MM.1S (cell line): ENCODE measurements around the gene HOXD11.

Experiments
- EZH2 ChIP-seq: fragments of 300-600 bp; sonication (generic); optimal IDR thresholded peaks from 2 replicates; pipeline ENCODE3; 2017; ENCODE audit warnings: low read depth, mild to moderate bottlenecking, antibody characterized with exemption, low read length, mixed read lengths
- TF ChIP-seq, protein P1 (sequence below): fragments of 300-600 bp; sonication (generic); IDR thresholded peaks from 2 replicates; pipeline ENCODE4 v1.5.1; 2016; ENCODE audit warnings: antibody characterized with exemption, low read length, mixed read lengths

DNA sequence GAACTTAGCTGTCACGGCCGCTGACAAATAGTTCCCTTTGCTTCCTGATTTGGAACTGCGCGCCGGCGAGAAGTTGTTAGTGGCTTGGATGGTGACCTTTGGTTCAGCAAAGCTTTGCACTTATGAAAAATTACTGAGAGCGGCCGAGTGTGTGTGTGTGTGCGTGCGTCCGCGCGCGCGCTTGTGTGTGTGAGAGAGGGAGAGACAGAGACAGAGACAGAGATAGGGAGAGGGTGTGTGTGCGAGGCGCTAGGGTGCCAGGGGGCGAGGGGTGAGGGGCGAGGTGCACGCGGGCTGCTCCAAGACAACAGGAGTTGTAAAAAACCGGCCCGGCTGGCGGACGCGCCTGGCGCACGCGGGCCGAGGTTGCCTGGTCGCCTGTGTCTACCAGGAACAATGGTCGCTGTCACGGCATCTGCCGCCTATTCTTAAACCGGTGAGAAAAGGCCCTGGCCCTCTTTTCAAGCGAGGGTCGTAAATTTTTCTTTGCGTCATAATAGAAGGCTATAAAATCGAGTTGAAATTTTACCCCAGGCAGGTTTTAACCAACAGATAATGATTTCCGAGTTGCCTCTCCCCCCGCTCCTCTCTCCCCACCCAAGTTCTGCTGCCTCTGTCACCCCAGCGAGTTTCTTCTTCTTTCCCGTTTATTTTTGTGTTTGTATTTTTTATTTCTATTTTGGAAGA is 50.6 kb downstream of the HOXD11 start:
- TF ChIP-seq, protein P1, sequence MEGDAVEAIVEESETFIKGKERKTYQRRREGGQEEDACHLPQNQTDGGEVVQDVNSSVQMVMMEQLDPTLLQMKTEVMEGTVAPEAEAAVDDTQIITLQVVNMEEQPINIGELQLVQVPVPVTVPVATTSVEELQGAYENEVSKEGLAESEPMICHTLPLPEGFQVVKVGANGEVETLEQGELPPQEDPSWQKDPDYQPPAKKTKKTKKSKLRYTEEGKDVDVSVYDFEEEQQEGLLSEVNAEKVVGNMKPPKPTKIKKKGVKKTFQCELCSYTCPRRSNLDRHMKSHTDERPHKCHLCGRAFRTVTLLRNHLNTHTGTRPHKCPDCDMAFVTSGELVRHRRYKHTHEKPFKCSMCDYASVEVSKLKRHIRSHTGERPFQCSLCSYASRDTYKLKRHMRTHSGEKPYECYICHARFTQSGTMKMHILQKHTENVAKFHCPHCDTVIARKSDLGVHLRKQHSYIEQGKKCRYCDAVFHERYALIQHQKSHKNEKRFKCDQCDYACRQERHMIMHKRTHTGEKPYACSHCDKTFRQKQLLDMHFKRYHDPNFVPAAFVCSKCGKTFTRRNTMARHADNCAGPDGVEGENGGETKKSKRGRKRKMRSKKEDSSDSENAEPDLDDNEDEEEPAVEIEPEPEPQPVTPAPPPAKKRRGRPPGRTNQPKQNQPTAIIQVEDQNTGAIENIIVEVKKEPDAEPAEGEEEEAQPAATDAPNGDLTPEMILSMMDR, result no peak
- TF ChIP-seq EZH2, result no peak
